PC-9 (cell line): Measurements from ENCODE around the gene FRRS1. TPM values are rescaled to one million over a fixed set of nuclear protein-coding genes. Genes with fewer than 3 reads are reported as not detected.
A peak's percentile ranks its signal among the peaks of the same experiment; 100 is the strongest.

Experiments used
- BruUV-seq: library from RNA; stranded (reverse); fragments of 400-500 nt; replicated peaks from 2 replicates; lab custom pipeline; 2021; lab: Mats Ljungman, UMichigan
- CTCF ChIA-PET: fragments of 300-600 bp; sonication (Branson Sonifier 250); formaldehyde crosslinking; loops from one replicate; lab custom pipeline; 2022; ENCODE audit warnings: antibody characterized with exemption; lab: Charles Lee
- POLR2A ChIA-PET: fragments of 300-600 bp; sonication (Branson Sonifier 250); formaldehyde crosslinking; loops from one replicate; lab custom pipeline; 2022; ENCODE audit warnings: antibody characterized with exemption; ENCODE audit not compliant: unreplicated experiment; lab: Charles Lee
- DNase-seq, 2 experiments: peaks; one replicate each; pipeline versions ENCODE4 v3.0.0 to v3.0.0-alpha.2; 2015 to 2022; ENCODE audit warnings: mixed read lengths in 1 of 2
- H2AFZ ChIP-seq: fragments of 200-600 bp; sonication (generic); 2 replicates; pipeline ENCODE4 v1.8.1; 2017; ENCODE audit warnings: antibody characterized with exemption
- H3F3A ChIP-seq: fragments of 200-600 bp; sonication (generic); 2 replicates; pipeline ENCODE4 v1.8.1; 2017; ENCODE audit warnings: antibody characterized with exemption, mild to moderate bottlenecking, low read depth; ENCODE audit not compliant: insufficient read depth
- H3K27ac ChIP-seq: fragments of 200-600 bp; sonication (generic); 2 replicates; pipeline ENCODE4 v1.6.1; 2016; ENCODE audit warnings: mixed run types
- H3K27me3 ChIP-seq: fragments of 200-600 bp; sonication (generic); 2 replicates; pipeline ENCODE4 v1.6.1; 2016; ENCODE audit warnings: low read depth, mixed run types; ENCODE audit not compliant: insufficient read depth
- H3K36me3 ChIP-seq: fragments of 200-600 bp; sonication (generic); 2 replicates; pipeline ENCODE4 v1.6.1; 2016; ENCODE audit warnings: low read depth, mixed run types
- H3K4me1 ChIP-seq: fragments of 200-600 bp; sonication (generic); replicated peaks from 2 replicates; pipeline ENCODE4 v1.6.1; 2016; ENCODE audit warnings: mixed run types; ENCODE audit not compliant: insufficient read depth
- H3K4me2 ChIP-seq: fragments of 200-600 bp; sonication (generic); 2 replicates; pipeline ENCODE4 v1.6.1; 2017; ENCODE audit warnings: mixed run types
- H3K4me3 ChIP-seq: fragments of 200-600 bp; sonication (generic); 2 replicates; pipeline ENCODE4 v1.6.1; 2016; ENCODE audit warnings: mixed run types
- H3K79me2 ChIP-seq: fragments of 200-600 bp; sonication (generic); 2 replicates; pipeline ENCODE4 v1.6.1; 2017; ENCODE audit warnings: low read depth, mixed run types
- H3K9me2 ChIP-seq: fragments of 200-600 bp; sonication (generic); 2 replicates; pipeline ENCODE4 v1.8.1; 2017; ENCODE audit warnings: mild to moderate bottlenecking; ENCODE audit not compliant: insufficient read depth
- H3K9me3 ChIP-seq: fragments of 200-600 bp; sonication (generic); 2 replicates; pipeline ENCODE4 v1.8.1; 2016; ENCODE audit warnings: low read depth; ENCODE audit not compliant: insufficient read depth
- H4K20me1 ChIP-seq: fragments of 200-600 bp; sonication (generic); 2 replicates; pipeline ENCODE4 v1.8.1; 2017; ENCODE audit not compliant: insufficient read depth
- EZH2 ChIP-seq: fragments of 200-600 bp; sonication (generic); IDR thresholded peaks from 2 replicates; pipeline ENCODE4 v1.8.0; 2017; ENCODE audit warnings: antibody characterized with exemption, low read depth
- intact Hi-C: fragments of 100-400 bp; cut with micrococcal nuclease; formaldehyde crosslinking; loops from one replicate; pipeline ENCODE4 v1.10.0; 2022; ENCODE audit not compliant: unreplicated experiment
- total RNA-seq: library from RNA; stranded (reverse); gene quantifications from 2 replicates; pipeline ENCODE4 v1.2.3, GENCODE V29; 2021
- TF ChIP-seq, protein P1 (sequence below): fragments of 200-600 bp; sonication (generic); conservative IDR thresholded peaks from 2 replicates; pipeline ENCODE4 v1.6.1; 2017; ENCODE audit warnings: mixed run types, antibody characterized with exemption, mild to moderate bottlenecking, moderate library complexity

FRRS1 gene
- total RNA-seq, 1 experiment from 2014 or later, result 7.3 TPM

DNA sequence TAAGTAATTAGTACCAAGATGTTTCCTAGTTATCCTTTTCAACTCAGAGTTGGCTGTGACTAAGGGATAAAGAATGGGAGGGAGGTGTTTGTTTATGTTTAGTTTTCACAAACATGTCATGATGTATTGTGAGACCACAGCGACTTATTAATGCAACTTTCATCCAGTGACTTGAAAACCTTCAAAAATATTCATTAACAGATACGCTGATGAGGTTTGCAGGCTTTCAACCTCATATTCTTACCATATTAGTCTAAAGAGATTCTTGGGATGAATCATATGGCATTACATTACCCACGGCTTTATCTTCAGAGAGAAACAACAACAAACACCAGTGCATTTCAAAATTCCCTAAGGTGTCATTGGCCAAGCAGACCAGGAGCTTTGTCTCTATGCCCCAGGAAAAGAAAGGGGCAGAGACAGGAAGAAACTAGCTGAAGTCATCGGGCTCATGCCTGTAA is 84.1 kb downstream of the FRRS1 start:
- TF ChIP-seq, protein P1, sequence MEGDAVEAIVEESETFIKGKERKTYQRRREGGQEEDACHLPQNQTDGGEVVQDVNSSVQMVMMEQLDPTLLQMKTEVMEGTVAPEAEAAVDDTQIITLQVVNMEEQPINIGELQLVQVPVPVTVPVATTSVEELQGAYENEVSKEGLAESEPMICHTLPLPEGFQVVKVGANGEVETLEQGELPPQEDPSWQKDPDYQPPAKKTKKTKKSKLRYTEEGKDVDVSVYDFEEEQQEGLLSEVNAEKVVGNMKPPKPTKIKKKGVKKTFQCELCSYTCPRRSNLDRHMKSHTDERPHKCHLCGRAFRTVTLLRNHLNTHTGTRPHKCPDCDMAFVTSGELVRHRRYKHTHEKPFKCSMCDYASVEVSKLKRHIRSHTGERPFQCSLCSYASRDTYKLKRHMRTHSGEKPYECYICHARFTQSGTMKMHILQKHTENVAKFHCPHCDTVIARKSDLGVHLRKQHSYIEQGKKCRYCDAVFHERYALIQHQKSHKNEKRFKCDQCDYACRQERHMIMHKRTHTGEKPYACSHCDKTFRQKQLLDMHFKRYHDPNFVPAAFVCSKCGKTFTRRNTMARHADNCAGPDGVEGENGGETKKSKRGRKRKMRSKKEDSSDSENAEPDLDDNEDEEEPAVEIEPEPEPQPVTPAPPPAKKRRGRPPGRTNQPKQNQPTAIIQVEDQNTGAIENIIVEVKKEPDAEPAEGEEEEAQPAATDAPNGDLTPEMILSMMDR, result no peak
- no peak for TF ChIP-seq EZH2
- Histone ChIP-seq H4K20me1 (no peaks in the 10 kb centered on the region), H3K4me1 (peaks cover 12% of the 10 kb centered on the region; the same call in 1 of the 2 replicates), H3K27me3 (no peaks in the 10 kb centered on the region), H3K4me3 (no peak overlapping the region), H3K9me2 (no peaks in the 10 kb centered on the region), H3K9me3 (no peaks in the 10 kb centered on the region), H3K4me2 (peak overlapping the region; percentile 6; the same call in 1 of the 2 replicates), H3K36me3 (no peaks in the 10 kb centered on the region), H3K79me2 (no peaks in the 10 kb centered on the region), H2AFZ (no peak overlapping the region), H3K27ac (peak overlapping the region; percentile 32), H3F3A (peaks cover 9% of the 10 kb centered on the region; the same call in 1 of the 2 replicates)
- intact Hi-C loops, result no loop called here
- BruUV-seq, result no TSS peak
- POLR2A ChIA-PET, result interaction anchor here (0.7 kb wide), 1 partner anchor 195 kb away, joined by 3 read pairs; no protein-coding TSS in a partner anchor
- CTCF ChIA-PET, result no interaction called here
- peak in 1 of 2 experiments; percentile 81 for DNase-seq

DNA sequence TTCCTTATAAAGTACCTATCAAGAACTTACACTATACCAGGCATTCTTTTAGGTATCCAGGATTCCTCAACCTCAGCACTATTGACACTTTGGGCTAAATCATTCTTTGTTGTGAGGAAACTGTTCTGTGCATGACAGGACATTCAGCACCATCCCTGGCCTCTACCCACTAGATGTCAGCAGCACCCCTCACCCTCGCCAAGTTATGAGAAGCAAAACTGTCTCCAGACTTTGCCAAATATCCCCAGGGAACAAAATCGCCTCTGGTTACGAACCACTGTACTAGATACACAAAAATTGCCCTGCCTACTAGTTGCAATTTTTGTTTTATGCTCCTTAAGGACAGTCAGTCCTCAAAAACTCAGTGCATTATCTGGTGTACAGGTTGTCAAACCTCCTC is 84.9 kb downstream of the FRRS1 start:
- Histone ChIP-seq H3K36me3 (no peaks in the 10 kb centered on the region), H2AFZ (no peak overlapping the region), H3K4me3 (no peak overlapping the region), H4K20me1 (no peaks in the 10 kb centered on the region), H3K9me2 (no peaks in the 10 kb centered on the region), H3K27me3 (no peaks in the 10 kb centered on the region), H3K4me1 (peaks cover 12% of the 10 kb centered on the region; the same call in 1 of the 2 replicates), H3F3A (peaks cover 9% of the 10 kb centered on the region; the same call in 1 of the 2 replicates), H3K27ac (peak overlapping the region; percentile 32; the same call in 1 of the 2 replicates), H3K4me2 (no peak overlapping the region), H3K9me3 (no peaks in the 10 kb centered on the region), H3K79me2 (no peaks in the 10 kb centered on the region)
- no TSS peak for BruUV-seq
- intact Hi-C loops, result no loop called here
- ChIA-PET POLR2A (no interaction called here), CTCF (no interaction called here)
- no peak for TF ChIP-seq EZH2
- TF ChIP-seq, protein P1, result no peak
- DNase-seq, result no peak

DNA sequence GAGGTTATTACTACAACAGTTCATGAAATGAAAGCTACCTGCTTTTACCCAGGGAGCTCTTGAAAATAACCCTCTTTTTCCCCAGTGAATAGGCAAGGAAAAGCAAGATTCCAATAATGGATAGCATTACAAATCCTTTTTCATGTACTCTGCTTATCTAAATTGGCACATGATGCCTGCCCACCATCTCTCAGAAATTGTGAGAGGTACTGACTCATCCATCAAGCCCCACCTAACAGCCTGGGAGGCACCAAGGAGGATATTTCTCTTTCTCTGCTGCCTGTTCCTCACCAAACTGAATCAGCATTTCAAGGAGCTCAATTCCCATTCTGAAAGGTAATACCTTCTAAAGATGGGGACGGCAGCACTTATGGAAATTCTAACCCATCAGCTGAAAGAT is 86.2 kb downstream of the FRRS1 start:
- H3K79me2 ChIP-seq, result no peaks in the 10 kb centered on the region
- no peaks in the 10 kb centered on the region for H3K9me2 ChIP-seq
- H4K20me1 ChIP-seq, result no peaks in the 10 kb centered on the region
- BruUV-seq, result no TSS peak
- no peak overlapping the region for H3K4me2 ChIP-seq
- no peak overlapping the region for H2AFZ ChIP-seq
- intact Hi-C loops, result no loop called here
- H3K4me1 ChIP-seq, result peaks cover 12% of the 10 kb centered on the region; the same call in 1 of the 2 replicates
- H3K27ac ChIP-seq, result no peak overlapping the region
- DNase-seq, result no peak
- H3K9me3 ChIP-seq, result no peaks in the 10 kb centered on the region
- ChIA-PET CTCF (no interaction called here), POLR2A (no interaction called here)
- no peaks in the 10 kb centered on the region for H3K36me3 ChIP-seq
- no peaks in the 10 kb centered on the region for H3K27me3 ChIP-seq
- TF ChIP-seq, protein P1, result no peak
- no peak for TF ChIP-seq EZH2
- no peak overlapping the region for H3K4me3 ChIP-seq
- peaks cover 9% of the 10 kb centered on the region; the same call in 1 of the 2 replicates for H3F3A ChIP-seq
